Measurements from ENCODE around the gene ZCCHC14. TPM values are rescaled to one million over a fixed set of nuclear protein-coding genes. Genes with fewer than 3 reads are reported as not detected.

The ZCCHC14 gene
- total and polyA plus RNA-seq, 2 of the 13 experiments (the other 11 are each of a cell fraction or from before 2014, with no cell fraction given) = 12.4 to 12.5 TPM

GRCh38 chr16:87382023-87382785 is 110.6 kb downstream of the ZCCHC14 start (continued):
- TF ChIP-seq TEF (CRISPR knock-in tag; IDR thresholded peaks at IDR 0.05) (peak; percentile 63), KDM4B (CRISPR knock-in tag; IDR thresholded peaks at IDR 0.05) (peak; percentile 55; the same call in 1 of the 2 replicates), MED1 (CRISPR knock-in tag; IDR thresholded peaks at IDR 0.05) (peak; percentile 96), KDM1A (CRISPR knock-in tag; IDR thresholded peaks at IDR 0.05) (0 out of 2 replicates have a peak, but pooled peaks have one; percentile 29), ZNF24 (IDR thresholded peaks at IDR 0.05) (peak; percentile 58; the same call in 1 of the 2 replicates), ZIK1 (CRISPR knock-in tag; IDR thresholded peaks at IDR 0.05; ENCODE audit: borderline replicate concordance, low read depth) (no peak; the same call in 1 of the 2 replicates), ETV6 (CRISPR knock-in tag; conservative IDR thresholded peaks at IDR 0.05) (no peak), ZNF12 (CRISPR knock-in tag; IDR thresholded peaks at IDR 0.05) (peak; percentile 53; the same call in 1 of the 2 replicates), ZNF652 (CRISPR knock-in tag; IDR thresholded peaks at IDR 0.05; ENCODE audit: borderline replicate concordance, low read depth) (no peak; the same call in 1 of the 2 replicates), SIN3A (IDR thresholded peaks at IDR 0.05; ENCODE audit: borderline replicate concordance, low read depth, low read length) (peak; percentile 96), SAFB2 (CRISPR knock-in tag; IDR thresholded peaks at IDR 0.05; ENCODE audit: borderline replicate concordance, low read depth) (no peak), ZNF550 (CRISPR knock-in tag; IDR thresholded peaks at IDR 0.05; ENCODE audit: borderline replicate concordance) (no peak), GRHL1 (CRISPR knock-in tag; conservative IDR thresholded peaks at IDR 0.05) (no peak), TARDBP (CRISPR knock-in tag; IDR thresholded peaks at IDR 0.05) (peak; percentile 97), YEATS2 (CRISPR knock-in tag; IDR thresholded peaks at IDR 0.05; ENCODE audit: borderline replicate concordance) (no peak; the same call in 1 of the 2 replicates), PRPF4 (IDR thresholded peaks at IDR 0.05; ENCODE audit: low read depth, low read length, poor library complexity, severe bottlenecking) (no peak), ATF7 (IDR thresholded peaks at IDR 0.05) (0 out of 2 replicates have a peak, but pooled peaks have one; percentile 25), ATF7 (CRISPR knock-in tag; IDR thresholded peaks at IDR 0.05) (peak; percentile 66), PHB2 (IDR thresholded peaks at IDR 0.05; ENCODE audit: partially characterized antibody) (no peak), IRX3 (CRISPR knock-in tag; IDR thresholded peaks at IDR 0.05; ENCODE audit: borderline replicate concordance, low read depth) (0 out of 2 replicates have a peak, but pooled peaks have one; percentile 32), TRIM24 (CRISPR knock-in tag; IDR thresholded peaks at IDR 0.05) (no peak), USF2 (IDR thresholded peaks at IDR 0.05; ENCODE audit: low read depth, low read length) (no peak), USF2 (CRISPR knock-in tag; IDR thresholded peaks at IDR 0.05; ENCODE audit: borderline replicate concordance) (0 out of 2 replicates have a peak, but pooled peaks have one; percentile 38), ZNF326 (CRISPR knock-in tag; IDR thresholded peaks at IDR 0.05; ENCODE audit: borderline replicate concordance) (no peak), TCF7L2 (IDR thresholded peaks at IDR 0.05; ENCODE audit: low read depth, low read length) (peak; percentile 100)
- TF ChIP-seq, protein P1, sequence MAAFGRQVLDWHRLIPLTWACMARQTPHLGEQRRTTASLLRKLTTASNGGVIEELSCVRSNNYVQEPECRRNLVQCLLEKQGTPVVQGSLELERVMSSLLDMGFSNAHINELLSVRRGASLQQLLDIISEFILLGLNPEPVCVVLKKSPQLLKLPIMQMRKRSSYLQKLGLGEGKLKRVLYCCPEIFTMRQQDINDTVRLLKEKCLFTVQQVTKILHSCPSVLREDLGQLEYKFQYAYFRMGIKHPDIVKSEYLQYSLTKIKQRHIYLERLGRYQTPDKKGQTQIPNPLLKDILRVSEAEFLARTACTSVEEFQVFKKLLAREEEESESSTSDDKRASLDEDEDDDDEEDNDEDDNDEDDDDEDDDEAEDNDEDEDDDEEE (CRISPR knock-in tag; IDR thresholded peaks at IDR 0.05) = no peak

Measured in HepG2 (cell line).